IMR-90 (cell line): Measurements from ENCODE around the gene POLR1G.

Source experiments
- CEBPB ChIP-seq: IDR thresholded peaks from 2 replicates; pipeline ENCODE4 v1.6.1; 2012; ENCODE audit warnings: low read depth, low read length, improper control_type of control experiment
- ELK1 ChIP-seq: fragments of 150-350 bp; IDR thresholded peaks from 2 replicates; pipeline ENCODE4 v1.6.1; 2016; ENCODE audit warnings: low read depth, mild to moderate bottlenecking, low read length, moderate library complexity, borderline replicate concordance
- MAFK ChIP-seq: IDR thresholded peaks from 2 replicates; pipeline ENCODE4 v1.6.1; 2012; ENCODE audit warnings: low read depth, low read length, improper control_type of control experiment
- MAZ ChIP-seq: IDR thresholded peaks from 2 replicates; pipeline ENCODE4 v1.6.1; 2012; ENCODE audit warnings: low read depth, mild to moderate bottlenecking, low read length, improper control_type of control experiment, moderate library complexity, borderline replicate concordance
- MXI1 ChIP-seq: IDR thresholded peaks from 2 replicates; pipeline ENCODE4 v1.6.1; 2012; ENCODE audit warnings: low read depth, mild to moderate bottlenecking, low read length, moderate library complexity, borderline replicate concordance
- POLR2A ChIP-seq: IDR thresholded peaks from 2 replicates; pipeline ENCODE4 v1.6.1; 2012; ENCODE audit warnings: mild to moderate bottlenecking, low read depth, low read length
- RFX5 ChIP-seq: IDR thresholded peaks from 2 replicates; pipeline ENCODE4 v1.8.0; 2012; ENCODE audit warnings: low read depth, mild to moderate bottlenecking, low read length, moderate library complexity
- SMC3 ChIP-seq: fragments of 150-350 bp; IDR thresholded peaks from 2 replicates; pipeline ENCODE4 v1.6.1; 2016; ENCODE audit warnings: low read depth, mild to moderate bottlenecking, antibody characterized with exemption, low read length, moderate library complexity
- TF ChIP-seq, protein P1 (sequence below): conservative IDR thresholded peaks from 2 replicates; pipeline ENCODE4 v1.5.1; 2012; ENCODE audit warnings: mild to moderate bottlenecking, low read depth, low read length, improper control_type of control experiment

DNA sequence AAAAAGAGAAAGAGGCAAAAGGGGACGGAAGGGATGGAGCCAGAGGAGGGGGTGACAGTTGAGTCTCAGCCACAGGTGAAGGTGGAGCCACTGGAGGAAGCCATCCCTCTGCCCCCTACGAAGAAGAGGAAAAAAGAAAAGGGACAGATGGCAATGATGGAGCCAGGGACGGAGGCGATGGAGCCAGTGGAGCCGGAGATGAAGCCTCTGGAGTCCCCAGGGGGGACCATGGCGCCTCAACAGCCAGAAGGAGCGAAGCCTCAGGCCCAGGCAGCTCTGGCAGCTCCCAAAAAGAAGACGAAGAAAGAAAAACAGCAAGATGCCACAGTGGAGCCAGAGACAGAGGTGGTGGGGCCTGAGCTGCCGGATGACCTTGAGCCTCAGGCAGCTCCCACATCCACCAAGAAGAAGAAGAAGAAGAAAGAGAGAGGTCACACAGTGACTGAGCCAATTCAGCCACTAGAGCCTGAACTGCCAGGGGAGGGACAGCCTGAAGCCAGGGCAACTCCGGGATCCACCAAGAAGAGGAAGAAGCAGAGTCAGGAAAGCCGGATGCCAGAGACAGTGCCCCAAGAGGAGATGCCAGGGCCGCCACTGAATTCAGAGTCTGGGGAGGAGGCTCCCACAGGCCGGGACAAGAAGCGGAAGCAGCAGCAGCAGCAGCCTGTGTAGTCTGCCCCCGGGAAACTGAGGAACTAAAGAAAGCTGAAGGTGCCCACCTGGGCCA lies 2.5 kb downstream of the POLR1G start:
- TF ChIP-seq, protein P1, sequence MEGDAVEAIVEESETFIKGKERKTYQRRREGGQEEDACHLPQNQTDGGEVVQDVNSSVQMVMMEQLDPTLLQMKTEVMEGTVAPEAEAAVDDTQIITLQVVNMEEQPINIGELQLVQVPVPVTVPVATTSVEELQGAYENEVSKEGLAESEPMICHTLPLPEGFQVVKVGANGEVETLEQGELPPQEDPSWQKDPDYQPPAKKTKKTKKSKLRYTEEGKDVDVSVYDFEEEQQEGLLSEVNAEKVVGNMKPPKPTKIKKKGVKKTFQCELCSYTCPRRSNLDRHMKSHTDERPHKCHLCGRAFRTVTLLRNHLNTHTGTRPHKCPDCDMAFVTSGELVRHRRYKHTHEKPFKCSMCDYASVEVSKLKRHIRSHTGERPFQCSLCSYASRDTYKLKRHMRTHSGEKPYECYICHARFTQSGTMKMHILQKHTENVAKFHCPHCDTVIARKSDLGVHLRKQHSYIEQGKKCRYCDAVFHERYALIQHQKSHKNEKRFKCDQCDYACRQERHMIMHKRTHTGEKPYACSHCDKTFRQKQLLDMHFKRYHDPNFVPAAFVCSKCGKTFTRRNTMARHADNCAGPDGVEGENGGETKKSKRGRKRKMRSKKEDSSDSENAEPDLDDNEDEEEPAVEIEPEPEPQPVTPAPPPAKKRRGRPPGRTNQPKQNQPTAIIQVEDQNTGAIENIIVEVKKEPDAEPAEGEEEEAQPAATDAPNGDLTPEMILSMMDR: no peak
- TF ChIP-seq RFX5 (no peak), SMC3 (no peak), MXI1 (no peak), POLR2A (no peak), MAFK (no peak), CEBPB (no peak), MAZ (no peak), ELK1 (no peak)
